ENCODE measurements around the gene PPP1R12B.

PPP1R12B gene

GRCh38 chr1:202586018-202586821 is 237.7 kb downstream of the PPP1R12B start:
- H3K4me2 ChIP-seq (ENCODE audit: insufficient read depth, low read length, poor library complexity, severe bottlenecking) = no peak overlapping the region
- no peak overlapping the region for H3K27ac ChIP-seq (replicated peaks; ENCODE audit: low read length)
- no peak overlapping the region for H2BK5ac ChIP-seq (ENCODE audit: low read length)
- H3K23ac ChIP-seq (ENCODE audit: low read depth, low read length, poor library complexity) = no peak overlapping the region
- H2AFZ ChIP-seq (ENCODE audit: low read length) = no peak overlapping the region
- H3K4me3 ChIP-seq (ENCODE audit: low read length in 2 of 2) = no peak overlapping the region
- no peak overlapping the region for H3K4ac ChIP-seq (ENCODE audit: low read length)
- H3K14ac ChIP-seq (ENCODE audit: low read length) = no peak overlapping the region
- peaks cover 0 to under 1% of the 10 kb centered on the region in 2 donors for H3K36me3 ChIP-seq (replicated peaks in 1 of 2; ENCODE audit: control insufficient read depth in 2 of 2, insufficient read depth in 2 of 2, low read length in 2 of 2)
- H3K9me3 ChIP-seq (replicated peaks in 1 of 2; ENCODE audit: control insufficient read depth in 2 of 2, insufficient read depth in 1 of 2, low read depth in 1 of 2, low read length in 2 of 2) = no peaks in the 10 kb centered on the region
- no peak overlapping the region for H2BK15ac ChIP-seq (ENCODE audit: low read length)
- H3K79me1 ChIP-seq (ENCODE audit: low read depth, low read length) = no peaks in the 10 kb centered on the region
- no peak overlapping the region for H2AK5ac ChIP-seq (ENCODE audit: low read depth, low read length)
- H2BK12ac ChIP-seq (ENCODE audit: low read length) = no peak overlapping the region
- no CpG with 5 or more reads among the region's 4 CpGs for WGBS, 2 donors (ENCODE audit: extremely low coverage in 2 of 2, insufficient read length in 2 of 2, insufficient replicate concordance in 1 of 2)
- H3K27me3 ChIP-seq (ENCODE audit: control insufficient read depth in 3 of 3, insufficient read depth in 3 of 3, low read depth in 1 of 3, low read length in 3 of 3) = no peaks in the 10 kb centered on the region
- H3K4me1 ChIP-seq (ENCODE audit: control insufficient read depth in 2 of 2, insufficient read depth in 1 of 2, low read depth in 1 of 2, low read length in 2 of 2) = peaks cover 17 to 21% of the 10 kb centered on the region in 2 donors
- no peak overlapping the region for H3K18ac ChIP-seq (ENCODE audit: low read length)
- H4K8ac ChIP-seq (ENCODE audit: low read depth, low read length) = no peak overlapping the region
- H2BK120ac ChIP-seq (ENCODE audit: low read depth, low read length) = no peak overlapping the region
- H4K91ac ChIP-seq (ENCODE audit: low read depth, low read length, poor library complexity) = no peak overlapping the region
- H3K9ac ChIP-seq (ENCODE audit: low read depth, low read length, poor library complexity) = no peak overlapping the region
- DNase-seq (ENCODE audit: low spot score) = no peak

GRCh38 chr1:202586871-202587270 is 238.4 kb downstream of the PPP1R12B start:
- DNase-seq (ENCODE audit: low spot score) = no peak
- peaks cover 17 to 21% of the 10 kb centered on the region in 2 donors for H3K4me1 ChIP-seq (ENCODE audit: control insufficient read depth in 2 of 2, insufficient read depth in 1 of 2, low read depth in 1 of 2, low read length in 2 of 2)
- no peak overlapping the region for H2AK5ac ChIP-seq (ENCODE audit: low read depth, low read length)
- no peak overlapping the region for H2BK15ac ChIP-seq (ENCODE audit: low read length)
- no peak overlapping the region for H3K14ac ChIP-seq (ENCODE audit: low read length)
- no peaks in the 10 kb centered on the region for H3K79me1 ChIP-seq (ENCODE audit: low read depth, low read length)
- H2BK12ac ChIP-seq (ENCODE audit: low read length) = no peak overlapping the region
- H3K9me3 ChIP-seq (replicated peaks in 1 of 2; ENCODE audit: control insufficient read depth in 2 of 2, insufficient read depth in 1 of 2, low read depth in 1 of 2, low read length in 2 of 2) = no peaks in the 10 kb centered on the region
- H3K23ac ChIP-seq (ENCODE audit: low read depth, low read length, poor library complexity) = no peak overlapping the region
- no peak overlapping the region for H3K27ac ChIP-seq (replicated peaks; ENCODE audit: low read length)
- H3K4me2 ChIP-seq (ENCODE audit: insufficient read depth, low read length, poor library complexity, severe bottlenecking) = no peak overlapping the region
- no peak overlapping the region for H3K4ac ChIP-seq (ENCODE audit: low read length)
- H4K8ac ChIP-seq (ENCODE audit: low read depth, low read length) = no peak overlapping the region
- no peaks in the 10 kb centered on the region for H3K36me3 ChIP-seq (replicated peaks in 1 of 2; ENCODE audit: control insufficient read depth in 2 of 2, insufficient read depth in 2 of 2, low read length in 2 of 2)
- no peaks in the 10 kb centered on the region for H3K27me3 ChIP-seq (ENCODE audit: control insufficient read depth in 3 of 3, insufficient read depth in 3 of 3, low read depth in 1 of 3, low read length in 3 of 3)
- no peak overlapping the region for H2BK5ac ChIP-seq (ENCODE audit: low read length)
- no CpG with 5 or more reads among the region's 1 CpG for WGBS, 2 donors (ENCODE audit: extremely low coverage in 2 of 2, insufficient read length in 2 of 2, insufficient replicate concordance in 1 of 2)
- H2AFZ ChIP-seq (ENCODE audit: low read length) = no peak overlapping the region
- no peak overlapping the region for H3K18ac ChIP-seq (ENCODE audit: low read length)
- H4K91ac ChIP-seq (ENCODE audit: low read depth, low read length, poor library complexity) = no peak overlapping the region
- no peak overlapping the region for H3K9ac ChIP-seq (ENCODE audit: low read depth, low read length, poor library complexity)
- H2BK120ac ChIP-seq (ENCODE audit: low read depth, low read length) = no peak overlapping the region
- H3K4me3 ChIP-seq (ENCODE audit: low read length in 2 of 2) = no peak overlapping the region

GRCh38 chr1:202587859-202588485 is 239.5 kb downstream of the PPP1R12B start:
- H3K4me2 ChIP-seq (ENCODE audit: insufficient read depth, low read length, poor library complexity, severe bottlenecking) = no peak overlapping the region
- no peaks in the 10 kb centered on the region for H3K27me3 ChIP-seq (ENCODE audit: control insufficient read depth in 3 of 3, insufficient read depth in 3 of 3, low read depth in 1 of 3, low read length in 3 of 3)
- H4K91ac ChIP-seq (ENCODE audit: low read depth, low read length, poor library complexity) = no peak overlapping the region
- H4K8ac ChIP-seq (ENCODE audit: low read depth, low read length) = no peak overlapping the region
- no peak overlapping the region for H2BK120ac ChIP-seq (ENCODE audit: low read depth, low read length)
- no peak overlapping the region for H3K14ac ChIP-seq (ENCODE audit: low read length)
- H3K23ac ChIP-seq (ENCODE audit: low read depth, low read length, poor library complexity) = no peak overlapping the region
- no peaks in the 10 kb centered on the region for H3K9me3 ChIP-seq (replicated peaks in 1 of 2; ENCODE audit: control insufficient read depth in 2 of 2, insufficient read depth in 1 of 2, low read depth in 1 of 2, low read length in 2 of 2)
- no peaks in the 10 kb centered on the region for H3K36me3 ChIP-seq (replicated peaks in 1 of 2; ENCODE audit: control insufficient read depth in 2 of 2, insufficient read depth in 2 of 2, low read length in 2 of 2)
- no peak overlapping the region for H3K27ac ChIP-seq (replicated peaks; ENCODE audit: low read length)
- H2BK15ac ChIP-seq (ENCODE audit: low read length) = no peak overlapping the region
- no peak for DNase-seq (ENCODE audit: low spot score)
- no peak overlapping the region for H2AFZ ChIP-seq (ENCODE audit: low read length)
- no peak overlapping the region for H3K4ac ChIP-seq (ENCODE audit: low read length)
- no peak overlapping the region for H2AK5ac ChIP-seq (ENCODE audit: low read depth, low read length)
- H2BK5ac ChIP-seq (ENCODE audit: low read length) = no peak overlapping the region
- H3K18ac ChIP-seq (ENCODE audit: low read length) = no peak overlapping the region
- no peak overlapping the region for H3K4me3 ChIP-seq (ENCODE audit: low read length in 2 of 2)
- peaks cover 17 to 21% of the 10 kb centered on the region in 2 donors for H3K4me1 ChIP-seq (ENCODE audit: control insufficient read depth in 2 of 2, insufficient read depth in 1 of 2, low read depth in 1 of 2, low read length in 2 of 2)
- H3K79me1 ChIP-seq (ENCODE audit: low read depth, low read length) = no peaks in the 10 kb centered on the region
- no peak overlapping the region for H3K9ac ChIP-seq (ENCODE audit: low read depth, low read length, poor library complexity)
- no CpG with 5 or more reads among the region's 1 CpG for WGBS, 2 donors (ENCODE audit: extremely low coverage in 2 of 2, insufficient read length in 2 of 2, insufficient replicate concordance in 1 of 2)
- no peak overlapping the region for H2BK12ac ChIP-seq (ENCODE audit: low read length)

GRCh38 chr1:202588503-202589189 is 240.1 kb downstream of the PPP1R12B start:
- Histone ChIP-seq H4K91ac (ENCODE audit: low read depth, low read length, poor library complexity) (no peak overlapping the region), H3K27ac (replicated peaks; ENCODE audit: low read length) (no peak overlapping the region), H3K36me3 (replicated peaks in 1 of 2; ENCODE audit: control insufficient read depth in 2 of 2, insufficient read depth in 2 of 2, low read length in 2 of 2) (no peaks in the 10 kb centered on the region), H3K23ac (ENCODE audit: low read depth, low read length, poor library complexity) (no peak overlapping the region), H3K79me1 (ENCODE audit: low read depth, low read length) (no peaks in the 10 kb centered on the region), H3K4ac (ENCODE audit: low read length) (no peak overlapping the region), H3K14ac (ENCODE audit: low read length) (no peak overlapping the region), H3K9ac (ENCODE audit: low read depth, low read length, poor library complexity) (no peak overlapping the region), H4K8ac (ENCODE audit: low read depth, low read length) (no peak overlapping the region), H2BK5ac (ENCODE audit: low read length) (no peak overlapping the region), H3K4me3 (ENCODE audit: low read length in 2 of 2) (no peak overlapping the region), H3K27me3 (ENCODE audit: control insufficient read depth in 3 of 3, insufficient read depth in 3 of 3, low read depth in 1 of 3, low read length in 3 of 3) (no peaks in the 10 kb centered on the region), H2BK12ac (ENCODE audit: low read length) (no peak overlapping the region), H2AFZ (ENCODE audit: low read length) (no peak overlapping the region), H2BK120ac (ENCODE audit: low read depth, low read length) (no peak overlapping the region), H3K9me3 (replicated peaks in 1 of 2; ENCODE audit: control insufficient read depth in 2 of 2, insufficient read depth in 1 of 2, low read depth in 1 of 2, low read length in 2 of 2) (no peaks in the 10 kb centered on the region), H3K18ac (ENCODE audit: low read length) (no peak overlapping the region), H3K4me1 (ENCODE audit: control insufficient read depth in 2 of 2, insufficient read depth in 1 of 2, low read depth in 1 of 2, low read length in 2 of 2) (peaks cover 17 to 21% of the 10 kb centered on the region in 2 donors), H2BK15ac (ENCODE audit: low read length) (no peak overlapping the region), H3K4me2 (ENCODE audit: insufficient read depth, low read length, poor library complexity, severe bottlenecking) (no peak overlapping the region), H2AK5ac (ENCODE audit: low read depth, low read length) (no peak overlapping the region)
- WGBS, 2 donors (ENCODE audit: extremely low coverage in 2 of 2, insufficient read length in 2 of 2, insufficient replicate concordance in 1 of 2) = no CpG with 5 or more reads among the region's 4 CpGs
- DNase-seq (ENCODE audit: low spot score) = no peak

Measured in neuronal stem cell (in vitro differentiated cells).